ENCODE measurements around the gene BACH1. TPM values are rescaled to one million over a fixed set of nuclear protein-coding genes. Genes with fewer than 3 reads are reported as not detected.

The BACH1 gene
- total and polyA plus RNA-seq, 4 donors = 9.2 to 106 (median 54.2) TPM

GRCh38 chr21:29386803-29387202 is 88.1 kb downstream of the BACH1 start:
- H3K4me3 ChIP-seq = no peak overlapping the region
- no peak for DNase-seq
- no peaks in the 10 kb centered on the region for H3K9me3 ChIP-seq (ENCODE audit: control insufficient read depth in 4 of 4, insufficient read depth in 3 of 4, low read length in 3 of 4)
- ATAC-seq (ENCODE audit: insufficient read depth, low FRiP score) = no peak
- H3K4me1 ChIP-seq (ENCODE audit: control insufficient read depth in 5 of 5, insufficient read depth in 5 of 5, low read length in 5 of 5) = peaks cover 0 to 1% (median 0%) of the 10 kb centered on the region in 5 donors
- whole genome bisulfite sequencing, 2 donors = 76 to 86% methylated on average over 4 of the region's 4 CpGs
- H3K9ac ChIP-seq (ENCODE audit: insufficient read depth in 1 of 2, low read length in 2 of 2) = no peak overlapping the region
- no peak for TF ChIP-seq CTCF (IDR thresholded peaks at IDR 0.05; ENCODE audit: control extremely low read depth, extremely low read depth)
- no peaks in the 10 kb centered on the region for H3K27me3 ChIP-seq (ENCODE audit: control insufficient read depth in 3 of 3, insufficient read depth in 3 of 3, low read length in 2 of 3)
- H3K36me3 ChIP-seq (ENCODE audit: control insufficient read depth in 4 of 4, insufficient read depth in 4 of 4, low read length in 4 of 4) = no peaks in the 10 kb centered on the region
- no peak overlapping the region for H3K27ac ChIP-seq (ENCODE audit: low read depth in 1 of 2, low read length in 1 of 2)

- no peak overlapping the region for H3K9ac ChIP-seq (ENCODE audit: insufficient read depth in 1 of 2, low read length in 2 of 2)
- no peaks in the 10 kb centered on the region for H3K4me1 ChIP-seq (ENCODE audit: control insufficient read depth in 5 of 5, insufficient read depth in 5 of 5, low read length in 5 of 5)
- H3K27me3 ChIP-seq (ENCODE audit: control insufficient read depth in 3 of 3, insufficient read depth in 3 of 3, low read length in 2 of 3) = no peaks in the 10 kb centered on the region
- H3K9me3 ChIP-seq (ENCODE audit: control insufficient read depth in 4 of 4, insufficient read depth in 3 of 4, low read length in 3 of 4) = no peaks in the 10 kb centered on the region
- WGBS, 2 donors = 91 to 96% methylated on average over 5 of the region's 5 CpGs
- no peak for TF ChIP-seq CTCF (IDR thresholded peaks at IDR 0.05; ENCODE audit: control extremely low read depth, extremely low read depth)
- H3K27ac ChIP-seq (ENCODE audit: low read depth in 1 of 2, low read length in 1 of 2) = no peak overlapping the region
- H3K36me3 ChIP-seq (ENCODE audit: control insufficient read depth in 4 of 4, insufficient read depth in 4 of 4, low read length in 4 of 4) = no peaks in the 10 kb centered on the region
- no peak overlapping the region for H3K4me3 ChIP-seq
- DNase-seq = no peak
- ATAC-seq (ENCODE audit: insufficient read depth, low FRiP score) = no peak
These were observed 88.9 kb downstream of the BACH1 start for GRCh38 chr21:29387598-29387997.

- H3K9me3 ChIP-seq (ENCODE audit: control insufficient read depth in 4 of 4, insufficient read depth in 3 of 4, low read length in 3 of 4) = no peaks in the 10 kb centered on the region
- 88 to 97% methylated on average over 3 of the region's 3 CpGs for WGBS, 2 donors
- no peak overlapping the region for H3K9ac ChIP-seq (ENCODE audit: insufficient read depth in 1 of 2, low read length in 2 of 2)
- H3K27ac ChIP-seq (ENCODE audit: low read depth in 1 of 2, low read length in 1 of 2) = no peak overlapping the region
- H3K4me3 ChIP-seq = no peak overlapping the region
- no peaks in the 10 kb centered on the region for H3K36me3 ChIP-seq (ENCODE audit: control insufficient read depth in 4 of 4, insufficient read depth in 4 of 4, low read length in 4 of 4)
- TF ChIP-seq CTCF (IDR thresholded peaks at IDR 0.05; ENCODE audit: control extremely low read depth, extremely low read depth) = no peak
- H3K4me1 ChIP-seq (ENCODE audit: control insufficient read depth in 5 of 5, insufficient read depth in 5 of 5, low read length in 5 of 5) = no peaks in the 10 kb centered on the region
- H3K27me3 ChIP-seq (ENCODE audit: control insufficient read depth in 3 of 3, insufficient read depth in 3 of 3, low read length in 2 of 3) = no peaks in the 10 kb centered on the region
- ATAC-seq (ENCODE audit: insufficient read depth, low FRiP score) (no peak), DNase-seq (no peak)
These were observed 90.4 kb downstream of the BACH1 start for GRCh38 chr21:29389136-29389535.

GRCh38 chr21:29390778-29391177 is 92.1 kb downstream of the BACH1 start:
- Histone ChIP-seq H3K9ac (ENCODE audit: insufficient read depth in 1 of 2, low read length in 2 of 2) (no peak overlapping the region), H3K4me3 (no peak overlapping the region), H3K9me3 (ENCODE audit: control insufficient read depth in 4 of 4, insufficient read depth in 3 of 4, low read length in 3 of 4) (no peaks in the 10 kb centered on the region), H3K36me3 (ENCODE audit: control insufficient read depth in 4 of 4, insufficient read depth in 4 of 4, low read length in 4 of 4) (no peaks in the 10 kb centered on the region), H3K27me3 (ENCODE audit: control insufficient read depth in 3 of 3, insufficient read depth in 3 of 3, low read length in 2 of 3) (no peaks in the 10 kb centered on the region), H3K27ac (ENCODE audit: low read depth in 1 of 2, low read length in 1 of 2) (no peak overlapping the region), H3K4me1 (ENCODE audit: control insufficient read depth in 5 of 5, insufficient read depth in 5 of 5, low read length in 5 of 5) (no peaks in the 10 kb centered on the region)
- DNase-seq (no peak), ATAC-seq (ENCODE audit: insufficient read depth, low FRiP score) (no peak)
- 96 to 98% methylated on average over 2 of the region's 2 CpGs for WGBS, 2 donors
- no peak for TF ChIP-seq CTCF (IDR thresholded peaks at IDR 0.05; ENCODE audit: control extremely low read depth, extremely low read depth)
